A673 (cell line): ENCODE data around the gene SOX15.

ENCODE experiments used
- CTCF ChIP-seq: fragments of 300-800, 200-600 bp; sonication (generic); conservative IDR thresholded peaks from 2 replicates; pipeline ENCODE4 v1.5.1; 2017; ENCODE audit warnings: low read depth, mild to moderate bottlenecking, antibody characterized with exemption, low read length, moderate library complexity, mixed read lengths
- EZH2 ChIP-seq: fragments of 200-600 bp; sonication (generic); IDR thresholded peaks from 2 replicates; pipeline ENCODE4 v1.6.1; 2017; ENCODE audit warnings: borderline replicate concordance, low read depth, mild to moderate bottlenecking, mixed read lengths, antibody characterized with exemption, low read length; ENCODE audit not compliant: poor library complexity, severe bottlenecking

DNA sequence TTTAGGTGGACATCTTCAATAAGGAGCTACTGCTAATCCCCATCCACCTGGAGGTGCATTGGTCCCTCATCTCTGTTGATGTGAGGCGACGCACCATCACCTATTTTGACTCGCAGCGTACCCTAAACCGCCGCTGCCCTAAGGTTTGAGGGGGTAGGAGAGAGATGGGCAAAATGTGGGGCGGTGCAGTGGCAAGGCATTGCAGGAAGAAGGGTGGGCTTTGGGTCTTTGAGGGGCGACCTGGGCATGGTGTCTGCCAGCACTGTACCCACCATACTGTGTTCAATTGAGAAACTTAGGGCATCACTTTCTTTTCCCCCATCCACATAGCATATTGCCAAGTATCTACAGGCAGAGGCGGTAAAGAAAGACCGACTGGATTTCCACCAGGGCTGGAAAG, 19.5 kb downstream of the SOX15 start:
- TF ChIP-seq CTCF, result no peak
- TF ChIP-seq EZH2, result no peak
